Measurements from ENCODE around the gene MAP3K4.

The MAP3K4 gene

GRCh38 chr6:161127071-161127740 lies 135.6 kb downstream of the MAP3K4 start:
- DNase-seq (ENCODE audit: low read depth) = no peak

GRCh38 chr6:161128230-161128629 lies 136.7 kb downstream of the MAP3K4 start:
- DNase-seq (ENCODE audit: low read depth) = no peak

- no peak for DNase-seq (ENCODE audit: low read depth)
Measured at GRCh38 chr6:161128680-161129196, 137.2 kb downstream of the MAP3K4 start.

- no peak for DNase-seq (ENCODE audit: low read depth)
Measured at GRCh38 chr6:161130541-161130940, 139.0 kb downstream of the MAP3K4 start.

- no peak for DNase-seq (ENCODE audit: low read depth)
Measured at GRCh38 chr6:161130967-161131766, 139.6 kb downstream of the MAP3K4 start.

- no peak for DNase-seq (ENCODE audit: low read depth)
Measured at GRCh38 chr6:161132384-161132783, 140.8 kb downstream of the MAP3K4 start.

GRCh38 chr6:161133963-161134362 lies 142.4 kb downstream of the MAP3K4 start:
- no peak for DNase-seq (ENCODE audit: low read depth)

- no peak for DNase-seq (ENCODE audit: low read depth)
Measured at GRCh38 chr6:161134550-161135298, 143.2 kb downstream of the MAP3K4 start.

- DNase-seq (ENCODE audit: low read depth) = no peak
Measured at GRCh38 chr6:161135695-161136591, 144.4 kb downstream of the MAP3K4 start.

GRCh38 chr6:161136655-161137054 lies 145.1 kb downstream of the MAP3K4 start:
- DNase-seq (ENCODE audit: low read depth) = no peak

- no peak for DNase-seq (ENCODE audit: low read depth)
Measured at GRCh38 chr6:161137320-161137719, 145.8 kb downstream of the MAP3K4 start.

GRCh38 chr6:161137839-161138542 lies 146.4 kb downstream of the MAP3K4 start:
- DNase-seq (ENCODE audit: low read depth) = no peak

- no peak for DNase-seq (ENCODE audit: low read depth)
Measured at GRCh38 chr6:161138543-161139303, 147.2 kb downstream of the MAP3K4 start.

GRCh38 chr6:161139304-161139765 lies 147.8 kb downstream of the MAP3K4 start:
- no peak for DNase-seq (ENCODE audit: low read depth)

GRCh38 chr6:161139766-161140553 lies 148.4 kb downstream of the MAP3K4 start:
- DNase-seq (ENCODE audit: low read depth) = no peak

- DNase-seq (ENCODE audit: low read depth) = no peak
Measured at GRCh38 chr6:161140554-161140875, 148.9 kb downstream of the MAP3K4 start.

- no peak for DNase-seq (ENCODE audit: low read depth)
Measured at GRCh38 chr6:161141173-161141572, 149.6 kb downstream of the MAP3K4 start.

- DNase-seq (ENCODE audit: low read depth) = no peak
Measured at GRCh38 chr6:161142957-161143296, 151.4 kb downstream of the MAP3K4 start.

- no peak for DNase-seq (ENCODE audit: low read depth)
Measured at GRCh38 chr6:161143663-161144430, 152.3 kb downstream of the MAP3K4 start.

Data from stimulated activated CD8-positive, alpha-beta memory T cell treated with anti-CD3 and anti-CD28 coated beads, Interleukin-15, amount 100 ng/mL, for 1 hour (primary cell).